ENCODE results near the gene TIMP1.

Gene TIMP1

GRCh38 chrX:47576021-47576898, 6.0 kb upstream of the TIMP1 start:
- Histone ChIP-seq H3K27ac (no peak overlapping the region), H3K36me3 (ENCODE audit: insufficient read depth, low read length) (peaks cover 8% of the 10 kb centered on the region; the same call in 1 of the 2 replicates)

GRCh38 chrX:47577424-47577823, 4.8 kb upstream of the TIMP1 start:
- no peak overlapping the region for H3K27ac ChIP-seq
- TF ChIP-seq EZH2 (IDR thresholded peaks at IDR 0.05) (no peak), FOXP2 (optimal IDR thresholded peaks at IDR 0.05; ENCODE audit: control extremely low read depth, extremely low read length, insufficient read depth) (no peak), POLR2AphosphoS5 (IDR thresholded peaks at IDR 0.05; ENCODE audit: borderline replicate concordance, low read depth, low read length) (no peak)
- no peak for DNase-seq (ENCODE audit: low read depth, low spot score)
- H3K4me3 ChIP-seq: no peak overlapping the region
- H3K9me3 ChIP-seq (ENCODE audit: low read depth, low read length): no peaks in the 10 kb centered on the region
- no peaks in the 10 kb centered on the region for H3K36me3 ChIP-seq (ENCODE audit: insufficient read depth, low read length)
- H3K9ac ChIP-seq (ENCODE audit: insufficient read length): no peak overlapping the region

More at GRCh38 chrX:47576021-47576898, 6.0 kb upstream of the TIMP1 start:
- TF ChIP-seq POLR2AphosphoS5 (IDR thresholded peaks at IDR 0.05; ENCODE audit: borderline replicate concordance, low read depth, low read length): no peak
- TF ChIP-seq EZH2 (IDR thresholded peaks at IDR 0.05): no peak
- no peak for TF ChIP-seq FOXP2 (optimal IDR thresholded peaks at IDR 0.05; ENCODE audit: control extremely low read depth, extremely low read length, insufficient read depth)
- Histone ChIP-seq H3K9ac (ENCODE audit: insufficient read length) (no peak overlapping the region), H3K9me3 (ENCODE audit: low read depth, low read length) (no peaks in the 10 kb centered on the region), H3K4me3 (no peak overlapping the region)
- DNase-seq (ENCODE audit: low read depth, low spot score): no peak

- Histone ChIP-seq H3K4me3 (no peak overlapping the region), H3K9me3 (ENCODE audit: low read depth, low read length) (no peaks in the 10 kb centered on the region), H3K27ac (no peak overlapping the region), H3K9ac (ENCODE audit: insufficient read length) (no peak overlapping the region), H3K36me3 (ENCODE audit: insufficient read depth, low read length) (no peaks in the 10 kb centered on the region)
- DNase-seq (ENCODE audit: low read depth, low spot score): no peak
- no peak for TF ChIP-seq FOXP2 (optimal IDR thresholded peaks at IDR 0.05; ENCODE audit: control extremely low read depth, extremely low read length, insufficient read depth)
- TF ChIP-seq POLR2AphosphoS5 (IDR thresholded peaks at IDR 0.05; ENCODE audit: borderline replicate concordance, low read depth, low read length): no peak
- TF ChIP-seq EZH2 (IDR thresholded peaks at IDR 0.05): no peak
These were observed 4.3 kb upstream of the TIMP1 start for GRCh38 chrX:47577901-47578300.

GRCh38 chrX:47578692-47579091, 3.5 kb upstream of the TIMP1 start:
- no peak overlapping the region for H3K9ac ChIP-seq (ENCODE audit: insufficient read length)
- no peak overlapping the region for H3K4me3 ChIP-seq
- H3K9me3 ChIP-seq (ENCODE audit: low read depth, low read length): no peaks in the 10 kb centered on the region
- DNase-seq (ENCODE audit: low read depth, low spot score): no peak
- TF ChIP-seq POLR2AphosphoS5 (IDR thresholded peaks at IDR 0.05; ENCODE audit: borderline replicate concordance, low read depth, low read length) (no peak), FOXP2 (optimal IDR thresholded peaks at IDR 0.05; ENCODE audit: control extremely low read depth, extremely low read length, insufficient read depth) (no peak), EZH2 (IDR thresholded peaks at IDR 0.05) (no peak)
- no peak overlapping the region for H3K27ac ChIP-seq
- H3K36me3 ChIP-seq (ENCODE audit: insufficient read depth, low read length): no peaks in the 10 kb centered on the region

GRCh38 chrX:47579537-47579936, 2.7 kb upstream of the TIMP1 start:
- TF ChIP-seq FOXP2 (optimal IDR thresholded peaks at IDR 0.05; ENCODE audit: control extremely low read depth, extremely low read length, insufficient read depth): no peak
- no peak for TF ChIP-seq EZH2 (IDR thresholded peaks at IDR 0.05)
- no peak for TF ChIP-seq POLR2AphosphoS5 (IDR thresholded peaks at IDR 0.05; ENCODE audit: borderline replicate concordance, low read depth, low read length)
- Histone ChIP-seq H3K36me3 (ENCODE audit: insufficient read depth, low read length) (no peaks in the 10 kb centered on the region), H3K9ac (ENCODE audit: insufficient read length) (no peak overlapping the region), H3K4me3 (no peak overlapping the region), H3K9me3 (ENCODE audit: low read depth, low read length) (no peaks in the 10 kb centered on the region), H3K27ac (no peak overlapping the region)
- DNase-seq (ENCODE audit: low read depth, low spot score): no peak

- no peaks in the 10 kb centered on the region for H3K9me3 ChIP-seq (ENCODE audit: low read depth, low read length)
- H3K9ac ChIP-seq (ENCODE audit: insufficient read length): no peak overlapping the region
- no peak for TF ChIP-seq EZH2 (IDR thresholded peaks at IDR 0.05)
- no peak for TF ChIP-seq FOXP2 (optimal IDR thresholded peaks at IDR 0.05; ENCODE audit: control extremely low read depth, extremely low read length, insufficient read depth)
- no peak for TF ChIP-seq POLR2AphosphoS5 (IDR thresholded peaks at IDR 0.05; ENCODE audit: borderline replicate concordance, low read depth, low read length)
- no peaks in the 10 kb centered on the region for H3K36me3 ChIP-seq (ENCODE audit: insufficient read depth, low read length)
- peak overlapping the region; percentile 18; the same call in 1 of the 2 replicates for H3K4me3 ChIP-seq
- no peak for DNase-seq (ENCODE audit: low read depth, low spot score)
- H3K27ac ChIP-seq: no peak overlapping the region
These were observed 1.1 kb downstream of the TIMP1 start for GRCh38 chrX:47583240-47583861.

GRCh38 chrX:47584714-47585113, 2.5 kb downstream of the TIMP1 start:
- H3K9me3 ChIP-seq (ENCODE audit: low read depth, low read length): no peaks in the 10 kb centered on the region
- H3K36me3 ChIP-seq (ENCODE audit: insufficient read depth, low read length): no peaks in the 10 kb centered on the region
- H3K4me3 ChIP-seq: no peak overlapping the region
- DNase-seq (ENCODE audit: low read depth, low spot score): no peak
- 0 out of 2 replicates have a peak overlapping the region, but pooled peaks have one; percentile 31 for H3K27ac ChIP-seq
- no peak for TF ChIP-seq FOXP2 (optimal IDR thresholded peaks at IDR 0.05; ENCODE audit: control extremely low read depth, extremely low read length, insufficient read depth)
- TF ChIP-seq POLR2AphosphoS5 (IDR thresholded peaks at IDR 0.05; ENCODE audit: borderline replicate concordance, low read depth, low read length): no peak
- no peak overlapping the region for H3K9ac ChIP-seq (ENCODE audit: insufficient read length)

- H3K36me3 ChIP-seq (ENCODE audit: insufficient read depth, low read length): no peaks in the 10 kb centered on the region
- TF ChIP-seq EZH2 (IDR thresholded peaks at IDR 0.05): no peak
- TF ChIP-seq POLR2AphosphoS5 (IDR thresholded peaks at IDR 0.05; ENCODE audit: borderline replicate concordance, low read depth, low read length): no peak
- TF ChIP-seq FOXP2 (optimal IDR thresholded peaks at IDR 0.05; ENCODE audit: control extremely low read depth, extremely low read length, insufficient read depth): no peak
- no peak for DNase-seq (ENCODE audit: low read depth, low spot score)
- no peaks in the 10 kb centered on the region for H3K9me3 ChIP-seq (ENCODE audit: low read depth, low read length)
- H3K9ac ChIP-seq (ENCODE audit: insufficient read length): no peak overlapping the region
- H3K27ac ChIP-seq: no peak overlapping the region
- H3K4me3 ChIP-seq: no peak overlapping the region
These were observed 3.0 kb downstream of the TIMP1 start for GRCh38 chrX:47585273-47585672.
